Gastrocnemius medialis (tissue), 4 donors: Measurements from ENCODE around the gene CLDN15.

Experiments
- CTCF ChIP-seq, 5 experiments: fragments of 450-650 bp in 3 of 5; fragments of 200-600 bp in 2 of 5; sonication (generic) in 2 of 5; IDR thresholded peaks in 4 of 5; conservative IDR thresholded peaks in 1 of 5; 1 replicate in 4 of 5; 2 replicates in 1 of 5; pipeline ENCODE4 v1.5.1; 2016 to 2019; ENCODE audit warnings: antibody characterized with exemption in 5 of 5, mild to moderate bottlenecking in 3 of 5, moderate library complexity in 3 of 5
- POLR2A ChIP-seq, 2 donors: fragments of 450-650 bp; IDR thresholded peaks; one replicate each; pipeline ENCODE4 v1.6.1; 2017; ENCODE audit warnings: antibody characterized with exemption in 2 of 2, mild to moderate bottlenecking in 2 of 2, moderate library complexity in 2 of 2

- TF ChIP-seq CTCF (IDR thresholded peaks at IDR 0.05 in 4 of 5, conservative IDR thresholded peaks at IDR 0.05 in 1 of 5): no peak
- no peak for TF ChIP-seq POLR2A (IDR thresholded peaks at IDR 0.05)
These were observed 35.0 kb downstream of the CLDN15 start for GRCh38 chr7:101202603-101202918.
